A673 (cell line): ENCODE data around the gene ANKRD28.

Experiments
- CTCF ChIP-seq: fragments of 300-800, 200-600 bp; sonication (generic); conservative IDR thresholded peaks from 2 replicates; pipeline ENCODE4 v1.5.1; 2017; ENCODE audit warnings: low read depth, mild to moderate bottlenecking, antibody characterized with exemption, low read length, moderate library complexity, mixed read lengths
- EZH2 ChIP-seq: fragments of 200-600 bp; sonication (generic); IDR thresholded peaks from 2 replicates; pipeline ENCODE4 v1.6.1; 2017; ENCODE audit warnings: borderline replicate concordance, low read depth, mild to moderate bottlenecking, mixed read lengths, antibody characterized with exemption, low read length; ENCODE audit not compliant: poor library complexity, severe bottlenecking

GRCh38 chr3:15654891-15655290 lies 142.9 kb downstream of the ANKRD28 start:
- TF ChIP-seq CTCF (no peak), EZH2 (no peak)
